ENCODE data around the gene ABCC2. TPM values are rescaled to one million over a fixed set of nuclear protein-coding genes. Genes with fewer than 3 reads are reported as not detected.
"Not testable (repeated sequence)": the region's sequence is repeated elsewhere in the genome, so short reads cannot be mapped to it uniquely, and the experiment has no call there.

The ABCC2 gene
- 183 TPM for total RNA-seq

DNA sequence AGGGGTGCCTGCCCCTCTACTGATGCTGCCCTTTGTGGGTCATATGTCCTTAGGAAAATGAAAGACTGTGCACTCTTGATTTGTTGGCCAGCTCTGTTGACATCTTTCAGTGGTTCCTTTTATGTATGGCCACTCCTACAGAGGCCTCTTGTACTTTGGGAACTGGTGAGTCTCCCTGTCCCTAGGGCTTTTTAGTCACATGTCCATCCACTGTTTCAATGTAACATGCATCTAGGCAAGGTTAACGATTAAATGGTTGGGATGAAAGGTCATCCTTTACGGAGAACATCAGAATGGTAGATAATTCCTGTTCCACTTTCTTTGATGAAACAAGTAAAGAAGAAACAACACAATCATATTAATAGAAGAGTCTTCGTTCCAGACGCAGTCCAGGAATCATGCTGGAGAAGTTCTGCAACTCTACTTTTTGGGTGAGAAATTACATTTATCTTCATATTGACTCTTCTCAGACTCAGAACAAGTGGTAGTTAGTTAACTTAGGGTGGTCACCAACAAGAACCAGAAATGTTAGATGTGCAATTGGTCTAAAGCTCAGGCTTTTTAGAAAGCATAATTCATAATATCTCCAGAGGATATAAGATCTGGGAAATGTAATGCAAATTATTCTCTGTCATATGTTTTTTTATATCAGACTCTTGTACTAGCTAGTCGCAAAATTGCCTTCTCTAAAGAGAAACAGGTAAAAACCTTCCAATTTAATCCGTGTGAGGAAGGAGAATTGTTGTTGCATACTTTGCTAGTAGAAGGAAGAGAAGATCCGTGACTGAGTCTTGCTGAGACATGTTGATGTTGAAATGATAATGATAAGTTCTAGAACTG is at the start of gene ABCC2:
ABCC2 (plus strand) TSS at position 194 of the 840 bp plus-strand sequence; CDS start at position 399, 205 bp downstream.
- DNase-seq (ENCODE audit: low spot score) = peak; percentile 65

GRCh38 chr10:99733366-99733765 is 49.1 kb upstream of the ABCC2 start:
- DNase-seq (ENCODE audit: low spot score) = no peak

DNA sequence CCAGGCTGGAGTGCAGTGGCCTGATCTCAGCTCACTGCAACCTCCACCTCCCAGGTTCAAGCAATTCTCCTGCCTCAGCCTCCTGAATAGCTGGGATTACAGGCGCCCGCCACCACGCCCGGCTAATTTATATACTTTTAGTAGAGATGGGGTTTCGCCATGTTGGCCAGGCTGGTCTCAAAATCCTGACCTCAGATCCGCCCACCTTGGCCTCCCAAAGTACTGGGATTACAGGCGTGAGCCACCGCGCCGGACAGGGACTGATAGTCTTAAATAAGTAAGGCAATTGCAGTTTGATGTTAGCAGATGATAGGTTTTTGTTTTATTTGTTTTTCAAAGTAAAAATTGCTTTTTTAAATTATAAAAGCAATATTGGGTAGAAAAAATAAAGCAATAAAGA is 48.3 kb upstream of the ABCC2 start:
- not testable (repeated sequence) for DNase-seq (ENCODE audit: low spot score)

- no peak for DNase-seq (ENCODE audit: low spot score)
Observed at GRCh38 chr10:99740260-99740659, 42.2 kb upstream of the ABCC2 start.

DNA sequence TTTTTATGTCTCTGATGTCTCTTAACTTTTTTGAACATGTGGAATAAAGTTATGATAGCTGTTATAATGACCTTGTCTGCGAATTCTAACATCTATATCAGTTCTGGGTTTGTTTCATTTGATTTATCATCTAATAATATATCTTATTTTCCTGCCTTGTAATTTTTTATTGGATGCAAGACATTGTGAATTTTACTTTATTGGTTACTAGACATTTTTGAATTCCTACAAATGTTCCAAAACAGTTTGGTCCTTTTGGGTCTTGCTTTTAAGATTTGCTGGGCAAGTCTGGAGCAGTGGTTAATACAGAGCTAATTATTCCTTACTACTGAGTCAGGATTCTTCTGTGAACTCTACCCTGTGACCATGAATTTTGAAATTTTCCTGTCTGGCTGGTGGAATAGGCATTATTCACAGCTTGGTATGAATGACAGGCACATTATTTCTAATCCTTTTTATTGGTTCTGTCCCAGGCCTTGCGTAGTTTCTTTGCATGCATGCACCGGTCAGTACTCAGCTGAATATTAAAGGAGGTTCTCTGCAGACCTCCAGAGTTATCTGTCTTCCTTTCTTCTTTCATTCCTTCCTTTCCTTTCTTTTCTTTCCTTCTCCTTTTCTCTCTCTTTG is 41.4 kb upstream of the ABCC2 start:
- no peak for DNase-seq (ENCODE audit: low spot score)

- no peak for DNase-seq (ENCODE audit: low spot score)
Observed at GRCh38 chr10:99742254-99742653, 40.2 kb upstream of the ABCC2 start.

DNA sequence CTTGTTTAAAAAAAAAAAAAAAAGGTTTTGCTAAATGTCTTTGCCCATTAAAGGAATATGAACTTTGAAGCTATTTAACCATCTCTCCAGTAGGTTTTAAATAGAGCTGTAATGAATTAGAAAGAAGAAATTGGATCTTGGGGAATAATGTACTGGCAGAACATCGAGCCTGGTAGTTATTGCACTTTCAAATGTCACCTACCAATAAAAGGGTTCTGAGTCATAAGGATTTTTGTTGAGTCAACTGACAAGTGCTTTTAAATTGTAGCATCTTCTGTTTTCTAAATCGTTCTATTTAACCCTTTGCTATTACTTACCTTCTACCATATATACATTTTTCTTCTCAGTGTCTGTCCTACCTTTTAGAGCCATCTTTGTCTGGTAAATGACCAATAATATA is 39.7 kb upstream of the ABCC2 start:
- no peak for DNase-seq (ENCODE audit: low spot score)

- no peak for DNase-seq (ENCODE audit: low spot score)
Observed at GRCh38 chr10:99743841-99744240, 38.6 kb upstream of the ABCC2 start.

DNA sequence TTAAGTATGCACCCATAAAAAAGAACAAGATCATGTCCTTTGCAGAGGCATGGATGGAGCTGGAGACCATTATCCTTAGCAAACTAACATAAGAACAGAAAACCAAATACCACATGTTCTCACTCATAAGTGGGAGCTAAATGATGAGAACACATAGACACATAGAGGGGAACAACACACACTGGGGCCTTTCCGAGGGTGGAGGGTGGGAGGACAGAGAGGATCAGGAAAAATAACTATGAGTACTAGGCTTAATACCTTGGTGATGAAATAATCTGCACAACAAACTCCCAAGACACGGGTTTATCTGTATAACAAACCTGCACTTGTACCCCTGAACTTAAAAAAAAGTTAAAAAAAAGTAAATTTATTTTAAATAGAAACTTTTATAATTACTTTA is 36.3 kb upstream of the ABCC2 start:
- not testable (repeated sequence) for DNase-seq (ENCODE audit: low spot score)

- DNase-seq (ENCODE audit: low spot score) = no peak
Observed at GRCh38 chr10:99748823-99749451, 33.5 kb upstream of the ABCC2 start.

DNA sequence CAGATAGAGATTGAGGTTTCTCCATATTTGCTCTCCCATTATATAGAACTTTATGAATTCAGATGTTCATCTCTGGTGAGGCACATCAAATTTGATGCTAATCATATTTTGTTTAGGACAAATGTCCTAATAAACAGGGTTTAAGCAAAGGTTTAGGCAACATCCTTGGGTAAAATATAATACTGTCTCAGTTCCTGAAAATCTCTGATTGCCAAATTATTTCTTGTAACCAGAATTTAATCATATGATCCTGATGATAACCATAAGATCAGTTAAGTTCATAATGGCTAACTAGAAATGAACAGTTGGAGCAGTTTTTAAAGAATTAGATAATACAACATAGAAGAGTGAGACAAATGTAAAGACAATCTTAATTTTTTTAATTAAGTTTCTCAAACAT is 31.8 kb upstream of the ABCC2 start:
- DNase-seq (ENCODE audit: low spot score) = no peak

DNA sequence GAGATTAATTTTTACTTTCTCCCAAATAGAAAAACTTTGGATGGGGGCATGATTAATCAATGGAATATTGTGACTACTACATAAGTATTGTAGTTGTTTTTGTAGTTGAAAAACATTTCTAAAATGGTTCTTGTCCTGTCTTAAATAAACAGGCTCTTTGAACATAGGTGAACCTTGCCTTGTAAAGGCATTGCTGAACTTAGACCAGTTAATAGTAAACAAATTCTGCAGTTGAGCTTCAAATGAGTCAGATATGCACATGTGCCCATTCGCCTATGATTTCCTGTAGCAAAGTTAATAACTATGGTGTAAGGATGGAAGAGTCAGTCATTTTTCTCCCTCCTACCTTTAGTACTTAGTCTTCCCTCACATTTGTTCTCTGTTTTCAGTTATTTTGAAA is 27.8 kb upstream of the ABCC2 start:
- DNase-seq (ENCODE audit: low spot score) = no peak

GRCh38 chr10:99756159-99756558 is 26.3 kb upstream of the ABCC2 start:
- DNase-seq (ENCODE audit: low spot score) = no peak

GRCh38 chr10:99758211-99758891 is 24.1 kb upstream of the ABCC2 start:
- DNase-seq (ENCODE audit: low spot score) = no peak

DNA sequence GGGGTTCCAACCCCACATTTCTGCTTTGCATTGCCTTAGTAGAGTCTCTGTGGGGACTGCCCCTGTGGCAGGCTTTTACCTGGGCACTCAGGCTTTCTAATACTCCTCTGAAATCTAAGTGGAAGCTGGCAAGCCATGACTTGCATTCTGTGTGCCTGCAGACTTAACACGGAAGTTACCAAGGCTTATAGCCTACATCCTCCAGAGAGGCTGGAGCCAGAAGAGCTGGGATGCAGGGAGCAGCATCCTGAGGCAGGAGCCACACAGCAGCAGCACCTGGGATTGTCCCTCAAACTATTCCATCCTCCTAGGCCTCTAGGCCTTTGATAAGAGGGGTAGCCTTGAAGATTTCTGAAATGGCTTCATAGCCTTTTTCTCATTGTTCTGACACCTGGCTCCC is 22.1 kb upstream of the ABCC2 start:
- DNase-seq (ENCODE audit: low spot score) = no peak

DNA sequence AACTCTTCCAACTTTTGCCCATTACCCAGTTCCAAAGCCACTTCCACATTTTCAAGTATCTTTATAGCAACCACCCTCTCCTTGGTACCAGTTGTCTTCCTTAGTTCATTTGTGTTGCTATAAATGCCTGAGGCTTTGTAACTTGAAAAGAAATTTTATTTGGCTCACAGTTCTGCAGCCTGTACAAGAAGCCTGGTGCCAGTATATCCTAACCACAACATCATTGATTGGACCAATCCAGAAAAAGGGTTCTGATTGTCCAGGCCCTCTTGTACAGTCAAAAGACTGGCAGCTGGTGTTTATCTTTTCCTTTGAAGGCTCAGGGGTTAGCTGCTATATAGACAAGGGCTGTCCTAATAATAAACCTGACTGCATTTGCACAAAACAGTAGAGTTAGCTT is 21.1 kb upstream of the ABCC2 start:
- no peak for DNase-seq (ENCODE audit: low spot score)

GRCh38 chr10:99765672-99766301 is 16.7 kb upstream of the ABCC2 start:
- DNase-seq (ENCODE audit: low spot score) = no peak

GRCh38 chr10:99766302-99766681 is 16.1 kb upstream of the ABCC2 start:
- no peak for DNase-seq (ENCODE audit: low spot score)

DNA sequence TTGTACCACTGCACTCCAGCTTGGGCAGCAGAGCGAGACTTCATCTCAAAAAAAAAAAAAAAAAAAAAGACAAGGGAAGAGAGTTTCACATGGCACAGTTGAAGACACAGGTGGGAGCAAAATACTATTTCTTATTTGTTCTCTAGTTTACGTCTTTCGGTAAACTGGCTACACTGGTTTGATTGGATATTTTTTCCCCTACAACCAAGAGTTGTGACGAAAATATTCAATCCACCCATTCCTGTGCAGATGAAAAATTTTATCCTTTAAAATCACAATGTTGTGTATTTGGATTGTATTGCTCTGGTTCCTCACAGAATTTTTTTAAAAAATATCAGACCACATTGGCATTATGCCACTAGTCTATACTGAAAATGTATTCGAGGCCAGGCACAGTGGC is 14.5 kb upstream of the ABCC2 start:
- no peak for DNase-seq (ENCODE audit: low spot score)

GRCh38 chr10:99768556-99768955 is 13.9 kb upstream of the ABCC2 start:
- DNase-seq (ENCODE audit: low spot score) = no peak

GRCh38 chr10:99769706-99770105 is 12.7 kb upstream of the ABCC2 start:
- DNase-seq (ENCODE audit: low spot score) = no peak

Data from mucosa of gallbladder (tissue), 1 donor.